ENCODE measurements around the gene IFT27.

IFT27 gene

GRCh38 chr22:36775964-36776669 lies at the start of gene IFT27:
Gene IFT27, minus strand, starts transcription at chr22:36776119. Its CDS starts 412 bp downstream, at chr22:36775707.
- in situ Hi-C loops (cut with MboI; ENCODE audit: low pct_unique_long_range_greater_than_20kb, low sequenced_read_pairs) = no loop called here
- DNase-seq = peak; percentile 100

- in situ Hi-C loops (cut with MboI; ENCODE audit: low pct_unique_long_range_greater_than_20kb, low sequenced_read_pairs) = no loop called here
- DNase-seq = no peak
These were observed 48.7 kb upstream of the IFT27 start for GRCh38 chr22:36824655-36825054.

- in situ Hi-C loops (cut with MboI; ENCODE audit: low pct_unique_long_range_greater_than_20kb, low sequenced_read_pairs) = no loop called here
These were observed 47.4 kb upstream of the IFT27 start for GRCh38 chr22:36823186-36823839.

GRCh38 chr22:36822581-36822980 lies 46.7 kb upstream of the IFT27 start:
- in situ Hi-C loops (cut with MboI; ENCODE audit: low pct_unique_long_range_greater_than_20kb, low sequenced_read_pairs) = no loop called here
- no peak for DNase-seq

More at GRCh38 chr22:36823186-36823839, 47.4 kb upstream of the IFT27 start:
- DNase-seq = no peak

- in situ Hi-C loops (cut with MboI; ENCODE audit: low pct_unique_long_range_greater_than_20kb, low sequenced_read_pairs) = no loop called here
- DNase-seq = no peak
These were observed 43.2 kb upstream of the IFT27 start for GRCh38 chr22:36819112-36819511.

- DNase-seq = no peak
These were observed 42.2 kb upstream of the IFT27 start for GRCh38 chr22:36818010-36818642.

GRCh38 chr22:36817525-36817848 lies 41.6 kb upstream of the IFT27 start:
- in situ Hi-C loops (cut with MboI; ENCODE audit: low pct_unique_long_range_greater_than_20kb, low sequenced_read_pairs) = no loop called here
- DNase-seq = no peak

More at GRCh38 chr22:36818010-36818642, 42.2 kb upstream of the IFT27 start:
- in situ Hi-C loops (cut with MboI; ENCODE audit: low pct_unique_long_range_greater_than_20kb, low sequenced_read_pairs) = no loop called here

GRCh38 chr22:36816636-36817524 lies 41.0 kb upstream of the IFT27 start, which contains the start of gene PVALB:
Gene PVALB, minus strand, starts transcription at chr22:36817035. Its CDS starts 30 bp downstream, at chr22:36817005.
- DNase-seq = peak; percentile 15
- in situ Hi-C loops (cut with MboI; ENCODE audit: low pct_unique_long_range_greater_than_20kb, low sequenced_read_pairs) = no loop called here

GRCh38 chr22:36816339-36816635 lies 40.4 kb upstream of the IFT27 start:
- no peak for DNase-seq

GRCh38 chr22:36815558-36816338 lies 39.8 kb upstream of the IFT27 start:
- DNase-seq = no peak
- in situ Hi-C loops (cut with MboI; ENCODE audit: low pct_unique_long_range_greater_than_20kb, low sequenced_read_pairs) = no loop called here

More at GRCh38 chr22:36816339-36816635, 40.4 kb upstream of the IFT27 start:
- in situ Hi-C loops (cut with MboI; ENCODE audit: low pct_unique_long_range_greater_than_20kb, low sequenced_read_pairs) = no loop called here

GRCh38 chr22:36814801-36815200 lies 38.9 kb upstream of the IFT27 start:
- DNase-seq = no peak
- in situ Hi-C loops (cut with MboI; ENCODE audit: low pct_unique_long_range_greater_than_20kb, low sequenced_read_pairs) = no loop called here

- in situ Hi-C loops (cut with MboI; ENCODE audit: low pct_unique_long_range_greater_than_20kb, low sequenced_read_pairs) = no loop called here
- no peak for DNase-seq
These were observed 35.3 kb upstream of the IFT27 start for GRCh38 chr22:36811094-36811800.

- DNase-seq = no peak
- in situ Hi-C loops (cut with MboI; ENCODE audit: low pct_unique_long_range_greater_than_20kb, low sequenced_read_pairs) = no loop called here
These were observed 33.4 kb upstream of the IFT27 start for GRCh38 chr22:36809351-36809750.

GRCh38 chr22:36808721-36809344 lies 32.9 kb upstream of the IFT27 start:
- in situ Hi-C loops (cut with MboI; ENCODE audit: low pct_unique_long_range_greater_than_20kb, low sequenced_read_pairs) = no loop called here
- no peak for DNase-seq

- in situ Hi-C loops (cut with MboI; ENCODE audit: low pct_unique_long_range_greater_than_20kb, low sequenced_read_pairs) = no loop called here
- no peak for DNase-seq
These were observed 31.7 kb upstream of the IFT27 start for GRCh38 chr22:36807627-36808026.

GRCh38 chr22:36806835-36807234 lies 30.9 kb upstream of the IFT27 start:
- DNase-seq = no peak
- in situ Hi-C loops (cut with MboI; ENCODE audit: low pct_unique_long_range_greater_than_20kb, low sequenced_read_pairs) = no loop called here

- DNase-seq = no peak
- in situ Hi-C loops (cut with MboI; ENCODE audit: low pct_unique_long_range_greater_than_20kb, low sequenced_read_pairs) = no loop called here
These were observed 27.4 kb upstream of the IFT27 start for GRCh38 chr22:36803358-36803757.

GRCh38 chr22:36798674-36799066 lies 22.8 kb upstream of the IFT27 start:
- DNase-seq = no peak
- in situ Hi-C loops (cut with MboI; ENCODE audit: low pct_unique_long_range_greater_than_20kb, low sequenced_read_pairs) = no loop called here

All from KBM-7 (cell line).